SU-DHL-6 (cell line): ENCODE results near the gene CRIM1.

Experiments used
- H2AFZ ChIP-seq: fragments of 200-600 bp; sonication (generic); 2 replicates; pipeline ENCODE4 v1.6.1; 2014; ENCODE audit warnings: low read depth, mild to moderate bottlenecking, moderate library complexity, mixed read lengths, antibody characterized with exemption, low read length; ENCODE audit not compliant: severe bottlenecking
- H3F3A ChIP-seq: fragments of 200-600 bp; shearing (Covaris generic); 2 replicates; pipeline ENCODE4 v1.6.0; 2016; ENCODE audit warnings: antibody characterized with exemption, mild to moderate bottlenecking; ENCODE audit not compliant: insufficient read depth
- H3K27ac ChIP-seq: fragments of 200-600 bp; sonication (generic); 2 replicates; pipeline ENCODE4 v1.5.1; 2016; ENCODE audit warnings: low read depth, mild to moderate bottlenecking, low read length, moderate library complexity, mixed read lengths
- H3K27me3 ChIP-seq: fragments of 200-600 bp; sonication (generic), shearing (Covaris generic); 2 replicates; pipeline ENCODE4 v1.6.0; 2014; ENCODE audit warnings: mild to moderate bottlenecking, low read length
- H3K36me3 ChIP-seq: fragments of 200-600 bp; sonication (generic); 2 replicates; pipeline ENCODE4 v1.6.1; 2014; ENCODE audit warnings: mild to moderate bottlenecking, low read length, mixed read lengths
- H3K4me2 ChIP-seq: fragments of 300-600, 200-600 bp; shearing (Covaris generic), sonication (generic); 2 replicates; pipeline ENCODE4 v1.6.0; 2014; ENCODE audit warnings: low read length, low read depth, mild to moderate bottlenecking; ENCODE audit not compliant: poor library complexity, severe bottlenecking
- H3K4me3 ChIP-seq: fragments of 200-600 bp; sonication (generic); 2 replicates; pipeline ENCODE4 v1.5.1; 2014; ENCODE audit warnings: antibody characterized with exemption, low read length, mild to moderate bottlenecking, mixed read lengths; ENCODE audit not compliant: insufficient read depth, poor library complexity, severe bottlenecking
- H3K79me2 ChIP-seq: fragments of 200-600 bp; sonication (generic); 2 replicates; pipeline ENCODE4 v1.6.1; 2014; ENCODE audit warnings: mild to moderate bottlenecking, low read length, moderate library complexity; ENCODE audit not compliant: insufficient read depth
- H3K9ac ChIP-seq: fragments of 200-600 bp; sonication (generic); 2 replicates; pipeline ENCODE4 v1.7.0; 2014; ENCODE audit warnings: mild to moderate bottlenecking, low read length
- H3K9me2 ChIP-seq: fragments of 200-600 bp; sonication (generic); replicated peaks from 2 replicates; pipeline ENCODE4 v1.6.1; 2014; ENCODE audit warnings: low read length; ENCODE audit not compliant: insufficient read depth
- H3K9me3 ChIP-seq: fragments of 200-600 bp; sonication (generic); 2 replicates; pipeline ENCODE4 v1.6.1; 2014; ENCODE audit warnings: low read length, mixed read lengths; ENCODE audit not compliant: insufficient read depth
- H4K20me1 ChIP-seq: fragments of 200-600 bp; sonication (generic); 2 replicates; pipeline ENCODE4 v1.6.1; 2014; ENCODE audit warnings: low read depth, mild to moderate bottlenecking, antibody characterized with exemption, low read length, moderate library complexity, mixed read lengths
- CTCF ChIP-seq: fragments of 200-600 bp; sonication (generic); IDR thresholded peaks from one replicate; pipeline ENCODE4 v1.5.1; 2017; ENCODE audit warnings: antibody characterized with exemption, mild to moderate bottlenecking, low read length, moderate library complexity; ENCODE audit not compliant: insufficient read depth, poor library complexity, severe bottlenecking
- EZH2phosphoT487 ChIP-seq: fragments of 200-600 bp; sonication (generic), shearing (Covaris generic); conservative IDR thresholded peaks from 2 replicates; pipeline ENCODE4 v1.6.1; 2018; ENCODE audit warnings: mild to moderate bottlenecking, antibody characterized with exemption, low read length, moderate library complexity, mixed read lengths

The CRIM1 gene

DNA sequence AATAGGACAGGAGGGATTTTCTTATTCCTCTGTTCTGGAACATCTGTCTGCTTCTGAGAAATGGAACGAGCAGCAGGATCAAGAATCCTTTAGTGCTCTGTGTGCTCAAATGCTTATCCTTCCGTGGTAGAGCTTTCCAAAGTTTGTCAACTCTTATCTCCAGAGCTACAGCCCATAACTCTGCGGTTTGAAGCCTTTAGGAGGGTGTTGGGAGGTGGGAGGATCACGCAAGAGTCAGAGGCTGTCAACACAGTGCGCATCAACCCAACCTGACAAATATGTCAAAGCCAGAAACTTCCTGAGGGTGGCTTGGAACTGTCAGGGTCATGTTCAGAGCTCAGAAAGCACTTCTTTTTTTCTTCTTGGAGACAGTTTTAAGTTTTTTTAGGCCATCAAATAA, 95.9 kb downstream of the CRIM1 start:
- no peaks in the 10 kb centered on the region for H3F3A ChIP-seq
- no peaks in the 10 kb centered on the region; the same call in 1 of the 2 replicates for H3K27me3 ChIP-seq
- no peak overlapping the region for H3K4me3 ChIP-seq
- no peaks in the 10 kb centered on the region for H3K36me3 ChIP-seq
- H3K27ac ChIP-seq, result no peak overlapping the region
- H4K20me1 ChIP-seq, result no peaks in the 10 kb centered on the region
- H3K9me3 ChIP-seq, result no peaks in the 10 kb centered on the region
- TF ChIP-seq CTCF (no peak), EZH2phosphoT487 (no peak)
- no peaks in the 10 kb centered on the region for H3K9me2 ChIP-seq
- H3K4me2 ChIP-seq, result no peak overlapping the region
- no peak overlapping the region for H3K9ac ChIP-seq
- H2AFZ ChIP-seq, result no peak overlapping the region
- H3K79me2 ChIP-seq, result no peaks in the 10 kb centered on the region

DNA sequence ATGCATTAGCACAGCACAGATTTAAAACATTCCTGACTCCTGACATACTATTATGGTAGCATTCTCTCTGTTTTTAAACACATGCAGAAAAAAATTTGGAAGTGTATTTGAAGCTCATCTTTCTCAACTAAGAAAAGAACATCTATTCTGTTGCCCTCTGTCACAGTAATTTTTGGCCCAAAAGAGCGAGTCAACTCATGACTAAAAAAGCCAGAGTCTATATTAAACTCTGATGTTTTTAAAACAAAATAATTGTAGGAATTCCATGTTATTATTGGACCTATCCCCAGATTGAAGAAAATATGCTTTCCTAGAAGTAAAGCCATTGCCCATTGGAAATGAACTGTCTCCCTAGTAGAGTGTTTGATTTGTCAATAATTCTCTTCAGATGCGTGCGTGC, 96.7 kb downstream of the CRIM1 start:
- Histone ChIP-seq H3K79me2 (no peaks in the 10 kb centered on the region), H3F3A (no peaks in the 10 kb centered on the region), H3K27ac (no peak overlapping the region)

GRCh38 chr2:36453652-36454051, 98.1 kb downstream of the CRIM1 start:
- Histone ChIP-seq H2AFZ (no peak overlapping the region), H4K20me1 (no peaks in the 10 kb centered on the region), H3K9ac (no peak overlapping the region), H3K27me3 (no peaks in the 10 kb centered on the region; the same call in 1 of the 2 replicates), H3F3A (no peaks in the 10 kb centered on the region), H3K27ac (no peak overlapping the region), H3K9me2 (no peaks in the 10 kb centered on the region), H3K36me3 (no peaks in the 10 kb centered on the region), H3K4me3 (no peak overlapping the region), H3K9me3 (no peaks in the 10 kb centered on the region), H3K79me2 (no peaks in the 10 kb centered on the region), H3K4me2 (no peak overlapping the region)
- no peak for TF ChIP-seq CTCF

More for the DNA sequence above, 96.7 kb downstream of the CRIM1 start:
- H3K9me2 ChIP-seq, result no peaks in the 10 kb centered on the region
- no peaks in the 10 kb centered on the region; the same call in 1 of the 2 replicates for H3K27me3 ChIP-seq
- TF ChIP-seq EZH2phosphoT487 (no peak), CTCF (no peak)
- H3K4me3 ChIP-seq, result no peak overlapping the region
- H4K20me1 ChIP-seq, result no peaks in the 10 kb centered on the region
- no peak overlapping the region for H2AFZ ChIP-seq
- no peak overlapping the region for H3K9ac ChIP-seq
- no peak overlapping the region for H3K4me2 ChIP-seq
- no peaks in the 10 kb centered on the region for H3K9me3 ChIP-seq
- no peaks in the 10 kb centered on the region for H3K36me3 ChIP-seq
